Measurements from ENCODE around the gene KNDC1. TPM values are rescaled to one million over a fixed set of nuclear protein-coding genes. Genes with fewer than 3 reads are reported as not detected.

KNDC1 gene
- total and polyA plus RNA-seq, 2 donors (not counting 1 experiment from before 2014, with no cell fraction given): 0.17 to 0.45 TPM

- no peak for TF ChIP-seq CTCF (IDR thresholded peaks at IDR 0.05)
- no peak for TF ChIP-seq EZH2 (IDR thresholded peaks at IDR 0.05; ENCODE audit: borderline replicate concordance, insufficient read depth, low read depth, low read length, poor library complexity, severe bottlenecking)
- no peak overlapping the region for H3K27ac Mint-ChIP-seq
- ATAC-seq (ENCODE audit: low read depth) (no peak), DNase-seq (no peak)
- H3K27me3 ChIP-seq (replicated peaks in 1 of 4; ENCODE audit: control extremely low read depth in 1 of 4, control insufficient read depth in 3 of 4, insufficient read depth in 4 of 4, low read length in 3 of 4): no peaks in the 10 kb centered on the region
- H3K4me1 Mint-ChIP-seq: peaks cover 17% of the 10 kb centered on the region
- intact Hi-C loops (cut with micrococcal nuclease): loop anchor here (10.0 kb wide), 1 partner anchor 128 kb away; no protein-coding TSS in a partner anchor
- no peak overlapping the region for H3K27ac ChIP-seq (ENCODE audit: low read length in 2 of 2)
- no peak overlapping the region for H2AFZ ChIP-seq (ENCODE audit: insufficient read depth, low read depth, low read length, poor library complexity, severe bottlenecking)
- no peak overlapping the region for H3K4me3 Mint-ChIP-seq
- peaks cover 36% of the 10 kb centered on the region for H4K20me1 ChIP-seq (ENCODE audit: control insufficient read depth, insufficient read depth, low read length, poor library complexity, severe bottlenecking)
- no peak overlapping the region for H3K9ac ChIP-seq (ENCODE audit: low read length)
- no peaks in the 10 kb centered on the region for H3K27me3 Mint-ChIP-seq
- peaks cover 20 to 38% of the 10 kb centered on the region in 2 donors for H3K4me1 ChIP-seq (ENCODE audit: control insufficient read depth in 2 of 2, insufficient read depth in 2 of 2, low read length in 2 of 2)
- H3K4me3 ChIP-seq (ENCODE audit: control extremely low read depth in 1 of 5, extremely low read depth in 1 of 5, insufficient read depth in 1 of 5, low read depth in 2 of 5, low read length in 4 of 5): no peak overlapping the region
- ChIA-PET POLR2A (no interaction called here), CTCF (no interaction called here)
- no peak overlapping the region for H3K4me2 ChIP-seq (replicated peaks; ENCODE audit: low read depth, low read length, poor library complexity, severe bottlenecking)
- H3K36me3 ChIP-seq (replicated peaks in 1 of 2; ENCODE audit: control extremely low read depth in 1 of 2, control insufficient read depth in 1 of 2, extremely low read depth in 1 of 2, insufficient read depth in 2 of 2, low read length in 1 of 2): peaks cover 0 to 61% of the 10 kb centered on the region in 2 experiments
- H3K79me2 ChIP-seq (ENCODE audit: control insufficient read depth, insufficient read depth, low read length): peaks cover 12% of the 10 kb centered on the region
- 80% methylated on average over 23 of the region's 29 CpGs for WGBS (ENCODE audit: insufficient coverage)
- H3K9me3 Mint-ChIP-seq (ENCODE audit: insufficient read depth): no peaks in the 10 kb centered on the region
- H3K9me3 ChIP-seq (ENCODE audit: control extremely low read depth in 1 of 3, control insufficient read depth in 2 of 3, insufficient read depth in 1 of 3, low read length in 2 of 3): no peaks in the 10 kb centered on the region
Measured at GRCh38 chr10:133272301-133272963, 112.4 kb downstream of the KNDC1 start.

GRCh38 chr10:133272964-133273420, 113.0 kb downstream of the KNDC1 start:
- intact Hi-C loops (cut with micrococcal nuclease): loop anchor here (10.0 kb wide), 1 partner anchor 128 kb away; no protein-coding TSS in a partner anchor
- peaks cover 23% of the 10 kb centered on the region for H3K4me1 Mint-ChIP-seq
- Histone ChIP-seq H3K27ac (ENCODE audit: low read length in 2 of 2) (no peak overlapping the region), H3K4me1 (ENCODE audit: control insufficient read depth in 2 of 2, insufficient read depth in 2 of 2, low read length in 2 of 2) (peaks cover 25 to 44% of the 10 kb centered on the region in 2 donors), H3K36me3 (replicated peaks in 1 of 2; ENCODE audit: control extremely low read depth in 1 of 2, control insufficient read depth in 1 of 2, extremely low read depth in 1 of 2, insufficient read depth in 2 of 2, low read length in 1 of 2) (peaks cover 0 to 59% of the 10 kb centered on the region in 2 experiments), H3K4me3 (ENCODE audit: control extremely low read depth in 1 of 5, extremely low read depth in 1 of 5, insufficient read depth in 1 of 5, low read depth in 2 of 5, low read length in 4 of 5) (no peak overlapping the region), H3K9me3 (ENCODE audit: control extremely low read depth in 1 of 3, control insufficient read depth in 2 of 3, insufficient read depth in 1 of 3, low read length in 2 of 3) (no peaks in the 10 kb centered on the region), H3K4me2 (replicated peaks; ENCODE audit: low read depth, low read length, poor library complexity, severe bottlenecking) (no peak overlapping the region), H2AFZ (ENCODE audit: insufficient read depth, low read depth, low read length, poor library complexity, severe bottlenecking) (no peak overlapping the region), H3K9ac (ENCODE audit: low read length) (no peak overlapping the region), H3K27me3 (replicated peaks in 1 of 4; ENCODE audit: control extremely low read depth in 1 of 4, control insufficient read depth in 3 of 4, insufficient read depth in 4 of 4, low read length in 3 of 4) (no peaks in the 10 kb centered on the region), H3K79me2 (ENCODE audit: control insufficient read depth, insufficient read depth, low read length) (peaks cover 12% of the 10 kb centered on the region), H4K20me1 (ENCODE audit: control insufficient read depth, insufficient read depth, low read length, poor library complexity, severe bottlenecking) (peaks cover 36% of the 10 kb centered on the region)
- ChIA-PET POLR2A (no interaction called here), CTCF (no interaction called here)
- no peak overlapping the region for H3K27ac Mint-ChIP-seq
- DNase-seq: no peak
- H3K27me3 Mint-ChIP-seq: no peaks in the 10 kb centered on the region
- no peak overlapping the region for H3K4me3 Mint-ChIP-seq
- TF ChIP-seq EZH2 (IDR thresholded peaks at IDR 0.05; ENCODE audit: borderline replicate concordance, insufficient read depth, low read depth, low read length, poor library complexity, severe bottlenecking): no peak
- TF ChIP-seq CTCF (IDR thresholded peaks at IDR 0.05): no peak
- whole genome bisulfite sequencing (ENCODE audit: insufficient coverage): 98% methylated on average over 25 of the region's 25 CpGs
- H3K9me3 Mint-ChIP-seq (ENCODE audit: insufficient read depth): no peaks in the 10 kb centered on the region
- ATAC-seq (ENCODE audit: low read depth): no peak
